ENCODE data around the gene DAP.

DNA sequence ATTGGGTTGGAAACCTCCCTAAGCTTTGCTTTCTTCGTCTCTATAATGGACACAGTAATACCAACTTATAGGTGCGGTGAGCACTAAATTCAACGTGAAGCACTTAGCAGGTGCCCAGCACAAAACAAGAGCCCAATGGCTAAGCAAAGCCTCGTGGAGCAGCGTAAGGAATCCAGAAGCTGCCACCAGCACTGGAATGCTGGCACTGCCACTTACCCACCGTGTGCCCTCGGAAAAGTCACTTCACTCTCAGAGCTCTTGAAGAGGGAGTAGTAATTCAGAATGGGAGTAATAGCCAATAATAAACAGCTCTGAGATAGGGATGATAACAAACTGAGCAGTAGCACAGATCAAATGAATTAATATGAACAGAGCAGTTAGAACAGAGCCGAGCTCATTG, 16.4 kb downstream of the DAP start:
- TF ChIP-seq, protein P1, sequence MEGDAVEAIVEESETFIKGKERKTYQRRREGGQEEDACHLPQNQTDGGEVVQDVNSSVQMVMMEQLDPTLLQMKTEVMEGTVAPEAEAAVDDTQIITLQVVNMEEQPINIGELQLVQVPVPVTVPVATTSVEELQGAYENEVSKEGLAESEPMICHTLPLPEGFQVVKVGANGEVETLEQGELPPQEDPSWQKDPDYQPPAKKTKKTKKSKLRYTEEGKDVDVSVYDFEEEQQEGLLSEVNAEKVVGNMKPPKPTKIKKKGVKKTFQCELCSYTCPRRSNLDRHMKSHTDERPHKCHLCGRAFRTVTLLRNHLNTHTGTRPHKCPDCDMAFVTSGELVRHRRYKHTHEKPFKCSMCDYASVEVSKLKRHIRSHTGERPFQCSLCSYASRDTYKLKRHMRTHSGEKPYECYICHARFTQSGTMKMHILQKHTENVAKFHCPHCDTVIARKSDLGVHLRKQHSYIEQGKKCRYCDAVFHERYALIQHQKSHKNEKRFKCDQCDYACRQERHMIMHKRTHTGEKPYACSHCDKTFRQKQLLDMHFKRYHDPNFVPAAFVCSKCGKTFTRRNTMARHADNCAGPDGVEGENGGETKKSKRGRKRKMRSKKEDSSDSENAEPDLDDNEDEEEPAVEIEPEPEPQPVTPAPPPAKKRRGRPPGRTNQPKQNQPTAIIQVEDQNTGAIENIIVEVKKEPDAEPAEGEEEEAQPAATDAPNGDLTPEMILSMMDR (conservative IDR thresholded peaks at IDR 0.05 in 1 of 2, IDR thresholded peaks at IDR 0.05 in 1 of 2; ENCODE audit: low read depth in 1 of 2, low read length in 2 of 2): no peak
- no peak for TF ChIP-seq EZH2 (IDR thresholded peaks at IDR 0.05; ENCODE audit: low read length, missing control alignments)

Measured in fibroblast of lung (primary cell).